ENCODE results near the gene TMEM141.

TMEM141 gene

DNA sequence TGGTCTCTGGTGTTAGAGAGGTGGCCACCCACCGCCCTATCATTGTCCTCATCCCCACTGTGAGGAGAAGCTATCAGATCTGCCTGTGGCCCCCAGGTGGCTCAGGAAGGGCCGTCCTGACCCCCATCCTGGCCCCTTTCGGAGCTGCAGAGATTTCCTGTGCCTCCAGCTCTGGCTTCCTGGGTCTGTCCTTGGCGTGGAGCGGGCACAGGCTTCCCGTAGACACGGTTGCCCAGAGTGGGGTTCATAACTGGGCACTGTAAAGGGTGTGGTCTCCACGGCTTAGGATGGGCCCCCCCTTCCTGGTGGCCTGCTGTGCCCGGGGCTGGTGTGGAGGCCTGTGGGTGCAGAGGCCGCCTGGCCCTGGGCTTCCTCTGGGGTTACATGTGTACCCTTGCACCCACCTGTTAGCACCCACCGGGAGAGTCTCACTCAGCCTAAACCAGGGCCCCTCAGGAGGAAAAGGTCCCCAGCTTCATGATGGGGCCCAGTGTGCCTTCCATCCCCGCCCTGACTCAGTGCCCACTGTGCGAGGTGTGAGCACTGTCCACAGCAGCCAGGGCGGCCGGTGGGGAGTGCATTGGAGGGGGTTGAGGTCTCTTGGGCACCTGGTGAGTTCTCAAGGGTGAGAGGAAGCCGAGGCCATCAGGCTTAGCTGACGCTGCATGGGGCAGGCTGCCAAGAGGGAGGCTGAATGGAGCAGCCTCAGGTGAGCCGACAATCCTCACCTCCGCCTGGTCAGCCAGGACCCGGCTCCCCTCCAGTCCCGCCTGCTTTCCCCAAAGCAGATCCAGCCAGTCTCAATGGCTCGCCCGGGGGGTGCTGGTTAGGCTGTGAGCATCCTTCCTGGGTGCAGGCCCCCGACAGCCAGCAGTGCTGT lies 35.8 kb downstream of the TMEM141 start:
- H3K79me2 ChIP-seq (ENCODE audit: insufficient read depth, low read length) = peaks cover 5% of the 10 kb centered on the region; the same call in 1 of the 2 replicates
- no peaks in the 10 kb centered on the region for H3K27me3 ChIP-seq (ENCODE audit: insufficient read depth, low read length, poor library complexity)
- H3K4me3 ChIP-seq (ENCODE audit: low read depth in 1 of 2, low read length in 2 of 2) = no peak overlapping the region
- TF ChIP-seq EZH2 (IDR thresholded peaks at IDR 0.05; ENCODE audit: borderline replicate concordance, low read depth, low read length, severe bottlenecking) = no peak
- TF ChIP-seq, protein P1, sequence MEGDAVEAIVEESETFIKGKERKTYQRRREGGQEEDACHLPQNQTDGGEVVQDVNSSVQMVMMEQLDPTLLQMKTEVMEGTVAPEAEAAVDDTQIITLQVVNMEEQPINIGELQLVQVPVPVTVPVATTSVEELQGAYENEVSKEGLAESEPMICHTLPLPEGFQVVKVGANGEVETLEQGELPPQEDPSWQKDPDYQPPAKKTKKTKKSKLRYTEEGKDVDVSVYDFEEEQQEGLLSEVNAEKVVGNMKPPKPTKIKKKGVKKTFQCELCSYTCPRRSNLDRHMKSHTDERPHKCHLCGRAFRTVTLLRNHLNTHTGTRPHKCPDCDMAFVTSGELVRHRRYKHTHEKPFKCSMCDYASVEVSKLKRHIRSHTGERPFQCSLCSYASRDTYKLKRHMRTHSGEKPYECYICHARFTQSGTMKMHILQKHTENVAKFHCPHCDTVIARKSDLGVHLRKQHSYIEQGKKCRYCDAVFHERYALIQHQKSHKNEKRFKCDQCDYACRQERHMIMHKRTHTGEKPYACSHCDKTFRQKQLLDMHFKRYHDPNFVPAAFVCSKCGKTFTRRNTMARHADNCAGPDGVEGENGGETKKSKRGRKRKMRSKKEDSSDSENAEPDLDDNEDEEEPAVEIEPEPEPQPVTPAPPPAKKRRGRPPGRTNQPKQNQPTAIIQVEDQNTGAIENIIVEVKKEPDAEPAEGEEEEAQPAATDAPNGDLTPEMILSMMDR (IDR thresholded peaks at IDR 0.05; ENCODE audit: borderline replicate concordance, extremely low read depth, low read length, poor library complexity, severe bottlenecking) = no peak
- ATAC-seq (ENCODE audit: insufficient read depth, low read depth) = no peak
- peaks cover 85% of the 10 kb centered on the region for H3K36me3 ChIP-seq (ENCODE audit: insufficient read depth, low read length)
- no peak overlapping the region for H2AFZ ChIP-seq (ENCODE audit: low read depth, low read length)
- no peak overlapping the region for H3K9ac ChIP-seq (ENCODE audit: low read depth, low read length)
- no peak overlapping the region for H3K27ac ChIP-seq (ENCODE audit: low read length)
- no peaks in the 10 kb centered on the region for H3K4me1 ChIP-seq (ENCODE audit: insufficient read depth, low read length)
- H3K4me2 ChIP-seq (ENCODE audit: insufficient read depth, low read length) = no peak overlapping the region
- no peak for DNase-seq
- H4K20me1 ChIP-seq (ENCODE audit: insufficient read depth, low read length) = peaks cover 17% of the 10 kb centered on the region
- no peaks in the 10 kb centered on the region for H3K9me3 ChIP-seq (ENCODE audit: insufficient read depth, low read length, severe bottlenecking)

DNA sequence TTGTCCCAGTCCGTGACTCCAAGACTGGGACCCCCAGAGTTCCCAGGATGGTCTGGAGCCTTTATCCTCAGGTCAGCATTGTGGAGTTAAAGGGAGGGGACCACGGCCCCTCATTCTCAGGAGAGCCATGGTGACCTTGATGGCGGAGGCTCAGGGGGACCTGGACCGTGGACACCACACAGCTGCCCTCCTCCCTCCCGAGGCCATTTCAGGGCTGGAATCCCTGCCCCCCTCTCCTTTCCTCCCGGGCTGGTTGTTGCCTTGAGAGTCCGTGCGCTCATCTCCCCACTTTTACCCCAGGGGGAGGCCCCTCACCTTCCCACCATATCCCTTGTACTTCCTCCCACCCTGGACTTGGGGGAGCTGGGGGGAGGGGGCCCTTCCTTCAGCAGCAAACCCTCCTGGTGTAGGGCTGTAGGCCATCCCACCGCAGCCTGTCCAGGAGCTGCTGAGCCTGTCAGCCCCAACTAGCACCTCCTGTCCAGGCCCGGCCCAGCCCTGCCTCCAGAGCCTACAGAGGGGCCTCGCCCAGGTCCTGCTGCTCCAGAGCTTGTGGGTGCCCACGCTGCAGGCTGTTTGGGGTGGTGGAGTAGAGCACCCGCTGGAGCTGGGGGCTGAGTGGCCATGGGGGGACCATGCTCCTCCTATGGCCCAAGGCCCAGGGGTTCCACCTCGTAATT lies 36.8 kb downstream of the TMEM141 start:
- no peak for ATAC-seq (ENCODE audit: insufficient read depth, low read depth)
- peaks cover 94% of the 10 kb centered on the region for H3K36me3 ChIP-seq (ENCODE audit: insufficient read depth, low read length)
- no peak for TF ChIP-seq EZH2 (IDR thresholded peaks at IDR 0.05; ENCODE audit: borderline replicate concordance, low read depth, low read length, severe bottlenecking)

DNA sequence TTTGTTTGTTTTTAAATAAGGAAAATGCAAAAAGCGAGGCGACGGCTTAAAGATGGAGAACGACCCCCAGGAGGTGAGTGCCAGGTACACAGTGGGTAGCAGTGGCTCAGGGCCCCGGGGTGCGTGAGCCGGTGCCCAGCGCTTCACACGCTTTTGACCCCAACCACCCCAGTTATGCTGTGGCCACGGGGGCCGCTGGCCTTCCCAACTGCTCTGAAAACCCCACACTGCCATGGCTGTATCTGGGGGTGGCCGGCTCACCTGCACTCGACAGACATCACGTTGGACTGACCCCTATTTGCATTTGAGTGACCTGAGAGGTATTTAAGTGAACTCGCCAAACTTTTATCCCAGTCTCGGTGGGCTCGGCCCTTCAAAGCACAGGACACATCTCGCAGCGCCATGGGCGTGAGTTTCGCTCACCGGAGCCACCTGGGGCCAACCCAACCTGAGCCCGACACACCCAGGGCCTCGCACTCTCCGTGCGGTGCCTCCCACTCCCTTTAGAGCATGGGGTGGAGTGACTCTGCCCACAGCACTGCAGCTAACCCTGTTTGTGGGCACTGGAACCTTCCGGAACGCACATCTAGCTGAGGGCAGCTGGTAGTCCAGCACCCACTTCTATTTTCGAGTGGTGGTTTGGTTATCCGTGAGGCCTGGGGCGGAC lies 37.5 kb downstream of the TMEM141 start:
- peaks cover 15% of the 10 kb centered on the region for H4K20me1 ChIP-seq (ENCODE audit: insufficient read depth, low read length)
- no peaks in the 10 kb centered on the region for H3K9me3 ChIP-seq (ENCODE audit: insufficient read depth, low read length, severe bottlenecking)
- peaks cover 90% of the 10 kb centered on the region for H3K36me3 ChIP-seq (ENCODE audit: insufficient read depth, low read length)
- DNase-seq (no peak), ATAC-seq (ENCODE audit: insufficient read depth, low read depth) (no peak)
- no peak for TF ChIP-seq EZH2 (IDR thresholded peaks at IDR 0.05; ENCODE audit: borderline replicate concordance, low read depth, low read length, severe bottlenecking)
- TF ChIP-seq, protein P1 (IDR thresholded peaks at IDR 0.05; ENCODE audit: borderline replicate concordance, extremely low read depth, low read length, poor library complexity, severe bottlenecking) = no peak
- H2AFZ ChIP-seq (ENCODE audit: low read depth, low read length) = no peak overlapping the region
- no peak overlapping the region for H3K4me3 ChIP-seq (ENCODE audit: low read depth in 1 of 2, low read length in 2 of 2)
- no peak overlapping the region for H3K9ac ChIP-seq (ENCODE audit: low read depth, low read length)
- no peaks in the 10 kb centered on the region for H3K4me1 ChIP-seq (ENCODE audit: insufficient read depth, low read length)
- H3K27me3 ChIP-seq (ENCODE audit: insufficient read depth, low read length, poor library complexity) = no peaks in the 10 kb centered on the region
- H3K79me2 ChIP-seq (ENCODE audit: insufficient read depth, low read length) = no peaks in the 10 kb centered on the region
- H3K4me2 ChIP-seq (ENCODE audit: insufficient read depth, low read length) = no peak overlapping the region
- H3K27ac ChIP-seq (ENCODE audit: low read length) = no peak overlapping the region

More for the DNA sequence above, 36.8 kb downstream of the TMEM141 start:
- no peak overlapping the region for H2AFZ ChIP-seq (ENCODE audit: low read depth, low read length)
- DNase-seq = no peak
- H3K27ac ChIP-seq (ENCODE audit: low read length) = no peak overlapping the region
- 0 out of 2 replicates have a peak, but pooled peaks cover 3% of the 10 kb centered on the region for H3K79me2 ChIP-seq (ENCODE audit: insufficient read depth, low read length)
- peaks cover 15% of the 10 kb centered on the region for H4K20me1 ChIP-seq (ENCODE audit: insufficient read depth, low read length)
- H3K4me3 ChIP-seq (ENCODE audit: low read depth in 1 of 2, low read length in 2 of 2) = no peak overlapping the region
- no peak overlapping the region for H3K9ac ChIP-seq (ENCODE audit: low read depth, low read length)
- no peak overlapping the region for H3K4me2 ChIP-seq (ENCODE audit: insufficient read depth, low read length)
- H3K27me3 ChIP-seq (ENCODE audit: insufficient read depth, low read length, poor library complexity) = no peaks in the 10 kb centered on the region
- H3K9me3 ChIP-seq (ENCODE audit: insufficient read depth, low read length, severe bottlenecking) = no peaks in the 10 kb centered on the region
- no peaks in the 10 kb centered on the region for H3K4me1 ChIP-seq (ENCODE audit: insufficient read depth, low read length)
